ENCODE data around the gene CBX7. TPM values are rescaled to one million over a fixed set of nuclear protein-coding genes. Genes with fewer than 3 reads are reported as not detected.

CBX7 gene
- total and polyA plus RNA-seq, 10 donors = 20.2 to 99.4 (median 60.3) TPM

DNA sequence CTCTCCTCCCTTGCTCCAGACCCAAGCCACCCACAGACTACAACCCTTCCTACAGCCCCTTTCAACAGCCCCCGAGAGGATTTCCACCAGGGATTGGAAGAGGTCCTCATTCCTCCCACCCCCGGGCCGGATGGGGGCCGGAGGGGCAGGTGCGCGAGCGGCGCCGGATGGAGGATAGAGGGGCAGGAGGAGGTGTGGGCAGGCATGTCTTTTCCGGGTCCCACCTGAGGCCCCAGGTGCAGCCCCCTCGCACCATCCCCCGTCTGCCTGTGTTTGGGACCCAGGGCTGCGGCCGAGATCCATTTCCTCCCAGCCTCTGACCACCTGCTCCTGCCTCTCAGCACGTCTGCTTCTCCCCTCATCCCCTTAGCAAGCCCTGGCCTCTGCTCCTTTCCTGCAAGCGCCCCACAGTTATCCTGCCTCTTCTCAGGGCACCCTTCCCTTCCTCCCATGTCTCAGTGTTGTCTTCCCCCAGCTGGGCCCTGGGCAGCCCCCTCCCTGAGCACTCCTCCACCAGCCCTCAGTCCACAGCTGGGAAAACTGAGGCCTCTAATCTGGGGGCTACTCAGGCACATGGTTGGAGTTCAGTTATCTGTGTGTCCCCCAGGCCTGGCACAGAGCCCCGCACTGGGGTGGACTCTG lies 19.3 kb upstream of the CBX7 start:
- TF ChIP-seq, protein P1, sequence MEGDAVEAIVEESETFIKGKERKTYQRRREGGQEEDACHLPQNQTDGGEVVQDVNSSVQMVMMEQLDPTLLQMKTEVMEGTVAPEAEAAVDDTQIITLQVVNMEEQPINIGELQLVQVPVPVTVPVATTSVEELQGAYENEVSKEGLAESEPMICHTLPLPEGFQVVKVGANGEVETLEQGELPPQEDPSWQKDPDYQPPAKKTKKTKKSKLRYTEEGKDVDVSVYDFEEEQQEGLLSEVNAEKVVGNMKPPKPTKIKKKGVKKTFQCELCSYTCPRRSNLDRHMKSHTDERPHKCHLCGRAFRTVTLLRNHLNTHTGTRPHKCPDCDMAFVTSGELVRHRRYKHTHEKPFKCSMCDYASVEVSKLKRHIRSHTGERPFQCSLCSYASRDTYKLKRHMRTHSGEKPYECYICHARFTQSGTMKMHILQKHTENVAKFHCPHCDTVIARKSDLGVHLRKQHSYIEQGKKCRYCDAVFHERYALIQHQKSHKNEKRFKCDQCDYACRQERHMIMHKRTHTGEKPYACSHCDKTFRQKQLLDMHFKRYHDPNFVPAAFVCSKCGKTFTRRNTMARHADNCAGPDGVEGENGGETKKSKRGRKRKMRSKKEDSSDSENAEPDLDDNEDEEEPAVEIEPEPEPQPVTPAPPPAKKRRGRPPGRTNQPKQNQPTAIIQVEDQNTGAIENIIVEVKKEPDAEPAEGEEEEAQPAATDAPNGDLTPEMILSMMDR (IDR thresholded peaks at IDR 0.05 in 8 of 11, conservative IDR thresholded peaks at IDR 0.05 in 3 of 11) = no peak
- TF ChIP-seq POLR2AphosphoS5 (IDR thresholded peaks at IDR 0.05) (no peak), POLR2A (IDR thresholded peaks at IDR 0.05) (no peak)
- intact Hi-C loops (cut with DNase I; ENCODE audit: low total_unique reads) = loop anchor here (2.0 to 10.0 kb wide), 3 partner anchors 65 to 343 kb away; no protein-coding TSS in a partner anchor
- peaks cover 0 to 8% (median 0%) of the 10 kb centered on the region in 7 donors for H3K27me3 ChIP-seq (replicated peaks in 1 of 7)
- 41 to 72% (median 62%) methylated on average over 12 to 17 of the region's 17 CpGs for WGBS, 5 donors
- peak overlapping the region in 3 of 8 donors; percentile 37 to 89 (median 62) for H3K27ac ChIP-seq
- H3K4me3 ChIP-seq = no peak overlapping the region
- DNase-seq = peak; percentile 78
- H3K36me3 ChIP-seq = no peaks in the 10 kb centered on the region
- H3K4me1 ChIP-seq = peaks cover 33 to 65% (median 62%) of the 10 kb centered on the region in 6 donors
- no peaks in the 10 kb centered on the region for H3K9me3 ChIP-seq

DNA sequence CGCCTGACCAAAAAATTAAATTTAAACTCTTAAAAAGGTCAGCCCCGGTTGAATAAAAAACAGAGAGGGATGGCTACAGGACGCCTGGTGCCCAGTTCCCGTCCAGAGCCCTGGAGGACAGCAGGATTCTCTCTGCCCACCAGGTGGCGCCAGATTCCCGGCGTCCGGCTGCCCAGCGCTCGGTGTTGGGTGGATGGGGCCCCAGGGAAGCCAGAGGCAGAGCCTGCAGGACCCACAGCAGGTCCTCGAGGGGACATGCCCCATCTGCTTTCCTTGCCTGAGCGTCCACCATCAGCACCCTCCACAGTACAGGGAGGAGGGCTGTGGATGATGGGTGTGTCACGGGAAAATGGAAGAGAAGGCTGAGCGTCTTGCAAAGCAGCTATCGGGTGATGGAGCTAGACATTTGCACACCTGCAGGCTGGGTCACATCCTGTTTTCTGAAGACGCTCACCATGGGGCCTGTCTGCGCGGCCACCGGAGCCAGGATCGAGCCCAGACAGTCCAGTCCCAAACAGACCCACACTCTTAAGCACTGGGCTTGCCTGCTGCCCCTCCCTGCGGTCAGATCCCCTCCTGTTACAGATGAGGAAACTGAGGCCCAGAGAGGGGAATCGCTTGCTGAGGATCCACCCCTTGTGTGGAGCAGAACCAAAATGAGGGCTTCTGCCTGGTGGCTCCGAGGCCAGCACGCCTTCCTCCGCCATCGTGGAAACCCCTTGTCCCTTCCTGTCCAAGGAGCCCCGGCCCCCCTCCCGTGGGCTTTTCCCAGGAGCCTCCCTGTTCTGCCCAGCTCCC lies 18.5 kb upstream of the CBX7 start:
- Histone ChIP-seq H3K27me3 (replicated peaks in 1 of 7) (peaks cover 0 to 8% (median 0%) of the 10 kb centered on the region in 7 donors), H3K27ac (peak overlapping the region in 4 of 8 donors; percentile 28 to 65 (median 50)), H3K4me1 (peaks cover 30 to 58% (median 55%) of the 10 kb centered on the region in 6 donors), H3K4me3 (peak overlapping the region in 5 of 8 donors; percentile 4 to 61 (median 18)), H3K9me3 (peaks cover 0 to 2% (median 0%) of the 10 kb centered on the region in 8 donors), H3K36me3 (no peaks in the 10 kb centered on the region)
- intact Hi-C loops (cut with DNase I; ENCODE audit: low total_unique reads) = loop anchor here (2.0 to 10.0 kb wide), 2 partner anchors 140 to 344 kb away; no protein-coding TSS in a partner anchor
- WGBS, 5 donors = 16 to 19% (median 17%) methylated on average over 26 to 28 of the region's 28 CpGs
- TF ChIP-seq POLR2AphosphoS5 (IDR thresholded peaks at IDR 0.05) (peak; percentile 53 to 84 (median 73)), POLR2A (IDR thresholded peaks at IDR 0.05) (no peak)
- TF ChIP-seq, protein P1 (IDR thresholded peaks at IDR 0.05 in 8 of 11, conservative IDR thresholded peaks at IDR 0.05 in 3 of 11) = peak; percentile 94 to 99 (median 97)
- peak; percentile 97 for DNase-seq

DNA sequence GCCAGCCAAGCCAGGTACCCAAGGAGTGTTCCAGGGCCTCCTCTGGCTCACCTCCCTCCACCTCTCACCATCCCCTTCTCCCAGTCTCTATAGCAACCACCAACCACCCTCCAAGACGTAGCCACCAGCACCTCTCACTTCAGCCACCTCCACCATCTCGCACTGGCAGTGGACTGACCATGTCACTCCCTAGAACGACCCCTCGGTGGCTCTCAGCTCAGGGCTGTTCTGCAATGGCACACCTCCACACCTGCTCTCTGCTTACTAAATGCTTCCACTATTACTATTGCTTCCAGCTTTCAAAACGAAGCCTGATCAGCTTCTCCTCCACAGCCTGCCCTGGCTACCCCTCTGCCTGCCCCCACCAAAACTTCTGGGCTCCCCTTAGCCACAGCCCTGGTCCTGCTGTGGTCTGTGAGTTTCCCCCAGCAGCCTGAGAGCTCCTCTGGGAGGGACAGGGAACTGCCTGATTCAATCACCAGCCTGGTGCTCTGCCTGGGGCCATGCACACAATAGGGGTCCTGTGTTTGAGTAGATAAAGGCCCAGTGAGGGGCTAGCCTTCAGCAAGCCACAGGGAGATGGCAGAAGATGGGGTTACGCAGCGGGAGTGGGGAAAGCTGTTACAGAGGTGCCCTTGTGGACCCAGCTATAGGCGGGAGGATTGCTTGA lies 17.5 kb upstream of the CBX7 start:
- WGBS, 5 donors = 63 to 75% (median 64%) methylated on average over 8 of the region's 8 CpGs
- Histone ChIP-seq H3K36me3 (no peaks in the 10 kb centered on the region), H3K4me1 (peaks cover 22 to 47% (median 44%) of the 10 kb centered on the region in 6 donors), H3K9me3 (peaks cover 0 to 5% (median 0%) of the 10 kb centered on the region in 8 donors), H3K4me3 (no peak overlapping the region), H3K27ac (no peak overlapping the region), H3K27me3 (replicated peaks in 1 of 7) (peaks cover 0 to 8% (median 0%) of the 10 kb centered on the region in 7 donors)
- TF ChIP-seq POLR2AphosphoS5 (IDR thresholded peaks at IDR 0.05) = no peak
- TF ChIP-seq POLR2A (IDR thresholded peaks at IDR 0.05) = no peak
- TF ChIP-seq, protein P1 (IDR thresholded peaks at IDR 0.05 in 8 of 11, conservative IDR thresholded peaks at IDR 0.05 in 3 of 11) = no peak
- DNase-seq = no peak
- intact Hi-C loops (cut with DNase I; ENCODE audit: low total_unique reads) = loop anchor here (2.0 to 10.0 kb wide), 2 partner anchors 141 to 345 kb away; no protein-coding TSS in a partner anchor

Measured in spleen (tissue), 11 donors.